ENCODE results near the gene NDUFA13.
A peak's percentile ranks its signal among the peaks of the same experiment; 100 is the strongest.

The NDUFA13 gene

GRCh38 chr19:19506592-19506991 is 9.4 kb upstream of the NDUFA13 start:
- no peak for TF ChIP-seq Cebpa-rat (IDR thresholded peaks at IDR 0.05)
- H3K27me3 ChIP-seq, result no peaks in the 10 kb centered on the region
- H3K36me3 ChIP-seq, result peaks cover 80% of the 10 kb centered on the region
- H3K4me3 ChIP-seq, result no peak overlapping the region
- no peak overlapping the region for H3K9ac ChIP-seq
- H3K4me1 ChIP-seq, result no peaks in the 10 kb centered on the region
- peaks cover 63% of the 10 kb centered on the region for H4K20me1 ChIP-seq
- H3K4me2 ChIP-seq, result no peak overlapping the region
- H3K9me3 ChIP-seq, result no peaks in the 10 kb centered on the region
- no peak overlapping the region for H3K27ac ChIP-seq

- Histone ChIP-seq H3K36me3 (peaks cover 72% of the 10 kb centered on the region), H4K20me1 (peaks cover 55% of the 10 kb centered on the region), H3K27ac (no peak overlapping the region), H3K4me3 (no peak overlapping the region), H3K4me2 (no peak overlapping the region), H3K9ac (no peak overlapping the region), H3K4me1 (no peaks in the 10 kb centered on the region), H3K9me3 (no peaks in the 10 kb centered on the region), H3K27me3 (no peaks in the 10 kb centered on the region)
- TF ChIP-seq Cebpa-rat (IDR thresholded peaks at IDR 0.05), result no peak
These were observed 8.7 kb upstream of the NDUFA13 start for GRCh38 chr19:19507354-19507753.

GRCh38 chr19:19508217-19508616 is 7.8 kb upstream of the NDUFA13 start:
- no peaks in the 10 kb centered on the region for H3K9me3 ChIP-seq
- no peaks in the 10 kb centered on the region for H3K4me1 ChIP-seq
- H3K27ac ChIP-seq, result no peak overlapping the region
- H3K36me3 ChIP-seq, result peaks cover 63% of the 10 kb centered on the region
- no peak overlapping the region for H3K4me3 ChIP-seq
- no peak overlapping the region for H3K4me2 ChIP-seq
- H3K27me3 ChIP-seq, result no peaks in the 10 kb centered on the region
- peaks cover 47% of the 10 kb centered on the region for H4K20me1 ChIP-seq
- TF ChIP-seq Cebpa-rat (IDR thresholded peaks at IDR 0.05), result no peak
- H3K9ac ChIP-seq, result no peak overlapping the region

GRCh38 chr19:19510432-19510831 is 5.6 kb upstream of the NDUFA13 start:
- Histone ChIP-seq H3K4me3 (no peak overlapping the region), H3K4me2 (no peak overlapping the region), H3K9me3 (no peaks in the 10 kb centered on the region), H4K20me1 (peaks cover 25% of the 10 kb centered on the region), H3K27me3 (no peaks in the 10 kb centered on the region), H3K4me1 (peaks cover 3% of the 10 kb centered on the region), H3K9ac (no peak overlapping the region), H3K27ac (no peak overlapping the region), H3K36me3 (peaks cover 57% of the 10 kb centered on the region)
- no peak for TF ChIP-seq Cebpa-rat (IDR thresholded peaks at IDR 0.05)

- no peak for TF ChIP-seq Cebpa-rat (IDR thresholded peaks at IDR 0.05)
- Histone ChIP-seq H3K36me3 (peaks cover 27% of the 10 kb centered on the region), H3K27me3 (no peaks in the 10 kb centered on the region), H3K4me3 (no peak overlapping the region), H4K20me1 (peaks cover 5% of the 10 kb centered on the region; the same call in 1 of the 2 replicates), H3K4me2 (no peak overlapping the region), H3K4me1 (peaks cover 20% of the 10 kb centered on the region), H3K9me3 (no peaks in the 10 kb centered on the region), H3K27ac (no peak overlapping the region), H3K9ac (no peak overlapping the region)
These were observed 2.3 kb upstream of the NDUFA13 start for GRCh38 chr19:19513682-19514081.

- TF ChIP-seq Cebpa-rat (IDR thresholded peaks at IDR 0.05), result no peak
- Histone ChIP-seq H3K9me3 (no peaks in the 10 kb centered on the region), H4K20me1 (peaks cover 8% of the 10 kb centered on the region; the same call in 1 of the 2 replicates), H3K27ac (no peak overlapping the region), H3K36me3 (peaks cover 29% of the 10 kb centered on the region), H3K4me2 (no peak overlapping the region), H3K4me1 (peaks cover 23% of the 10 kb centered on the region), H3K27me3 (no peaks in the 10 kb centered on the region), H3K4me3 (no peak overlapping the region), H3K9ac (no peak overlapping the region)
These were observed 1.8 kb upstream of the NDUFA13 start for GRCh38 chr19:19514215-19514657.

GRCh38 chr19:19514881-19515641 is 964 bp upstream of the NDUFA13 start, which contains the start of gene TSSK6:
TSS of gene TSSK6 (minus strand) at chr19:19515548. CDS start at chr19:19515427, 121 bp downstream.
- peaks cover 17% of the 10 kb centered on the region; the same call in 1 of the 2 replicates for H4K20me1 ChIP-seq
- no peak for TF ChIP-seq Cebpa-rat (IDR thresholded peaks at IDR 0.05)
- no peaks in the 10 kb centered on the region for H3K9me3 ChIP-seq
- no peaks in the 10 kb centered on the region for H3K27me3 ChIP-seq
- peak within 1 kb of the TSS; percentile 94 for H3K4me2 ChIP-seq
- peak within 1 kb of the TSS; percentile 80 for H3K4me3 ChIP-seq
- H3K4me1 ChIP-seq, result peaks cover 28% of the 10 kb centered on the region
- peaks cover 31% of the 10 kb centered on the region for H3K36me3 ChIP-seq
- peak within 1 kb of the TSS; percentile 86 for H3K27ac ChIP-seq
- H3K9ac ChIP-seq, result peak within 1 kb of the TSS; percentile 85

GRCh38 chr19:19517235-19517619 is 1.2 kb downstream of the NDUFA13 start:
- Histone ChIP-seq H3K4me3 (peak overlapping the region; percentile 80), H3K9ac (peak overlapping the region; percentile 85), H3K9me3 (no peaks in the 10 kb centered on the region), H3K27me3 (no peaks in the 10 kb centered on the region), H3K27ac (peak overlapping the region; percentile 86; the same call in 1 of the 2 replicates), H3K36me3 (peaks cover 44% of the 10 kb centered on the region), H3K4me1 (peaks cover 31% of the 10 kb centered on the region), H3K4me2 (peak overlapping the region; percentile 94), H4K20me1 (peaks cover 32% of the 10 kb centered on the region; the same call in 1 of the 2 replicates)
- TF ChIP-seq Cebpa-rat (IDR thresholded peaks at IDR 0.05), result no peak

GRCh38 chr19:19520989-19521388 is 5.0 kb downstream of the NDUFA13 start:
- Histone ChIP-seq H4K20me1 (peaks cover 70% of the 10 kb centered on the region), H3K4me1 (peaks cover 63% of the 10 kb centered on the region), H3K4me2 (no peak overlapping the region), H3K27me3 (no peaks in the 10 kb centered on the region), H3K9me3 (no peaks in the 10 kb centered on the region), H3K9ac (no peak overlapping the region), H3K4me3 (no peak overlapping the region), H3K36me3 (peaks cover 50% of the 10 kb centered on the region), H3K27ac (no peak overlapping the region)
- no peak for TF ChIP-seq Cebpa-rat (IDR thresholded peaks at IDR 0.05)

- Histone ChIP-seq H3K4me1 (peaks cover 71% of the 10 kb centered on the region), H3K4me2 (peak overlapping the region; percentile 89), H4K20me1 (peaks cover 72% of the 10 kb centered on the region), H3K27me3 (no peaks in the 10 kb centered on the region), H3K4me3 (no peak overlapping the region), H3K9me3 (no peaks in the 10 kb centered on the region), H3K9ac (peak overlapping the region; percentile 61), H3K36me3 (peaks cover 61% of the 10 kb centered on the region), H3K27ac (peak overlapping the region; percentile 64; the same call in 1 of the 2 replicates)
- TF ChIP-seq Cebpa-rat (IDR thresholded peaks at IDR 0.05), result no peak
These were observed 7.2 kb downstream of the NDUFA13 start for GRCh38 chr19:19523177-19523576.
